Measurements from ENCODE around the gene ATP8A1. TPM values are rescaled to one million over a fixed set of nuclear protein-coding genes. Genes with fewer than 3 reads are reported as not detected.

Gene ATP8A1
- total and polyA plus RNA-seq, 2 of the 4 experiments (the other 2 are of a cell fraction): 0.12 to 0.36 TPM

GRCh38 chr4:42391981-42392380 is 264.9 kb downstream of the ATP8A1 start:
- ATAC-seq (ENCODE audit: low read depth) (no peak), DNase-seq (no peak)
- no peak overlapping the region for H2BK15ac ChIP-seq (ENCODE audit: low read depth, low read length)
- H2AK9ac ChIP-seq (replicated peaks; ENCODE audit: low read depth, low read length, poor library complexity): no peak overlapping the region
- H4K91ac ChIP-seq (ENCODE audit: insufficient read depth, low read depth, low read length): no peak overlapping the region
- H3K56ac ChIP-seq (ENCODE audit: extremely low read depth, insufficient read depth, low read length): no peak overlapping the region
- H3K4ac ChIP-seq (ENCODE audit: low read depth, low read length): no peak overlapping the region
- H3K14ac ChIP-seq (replicated peaks; ENCODE audit: low read depth, low read length): no peak overlapping the region
- no peak overlapping the region for H3K4me3 ChIP-seq (ENCODE audit: insufficient read depth, low read depth, low read length)
- H3K79me1 ChIP-seq (ENCODE audit: low read depth in 1 of 2, low read length in 2 of 2): no peaks in the 10 kb centered on the region; a peak in 1 of 4 replicates
- H2AK5ac ChIP-seq (ENCODE audit: low read depth, low read length): no peak overlapping the region
- no peaks in the 10 kb centered on the region for H3K36me3 ChIP-seq (ENCODE audit: control insufficient read depth, insufficient read depth, low read length)
- intact Hi-C loops (cut with micrococcal nuclease): no loop called here
- no peaks in the 10 kb centered on the region for H3K9me1 ChIP-seq (ENCODE audit: insufficient read depth, low read length)
- WGBS, 2 experiments (ENCODE audit: extremely low coverage in 2 of 2, insufficient read length in 1 of 2): no CpG with 5 or more reads among the region's 5 CpGs
- no peak overlapping the region for H4K5ac ChIP-seq (ENCODE audit: low read depth, low read length)
- ChIA-PET POLR2A (ENCODE audit: unreplicated experiment) (no interaction called here), CTCF (interaction anchor here (0.6 to 1.0 kb wide), 2 partner anchors 21 to 1558 kb away, joined by 3 read pairs; no protein-coding TSS in a partner anchor)
- H3K4me2 ChIP-seq (ENCODE audit: low read depth, low read length): no peak overlapping the region
- dilution Hi-C loops (cut with HindIII; ENCODE audit: low sequenced_read_pairs, unreplicated experiment): no loop called here
- no peak overlapping the region for H3K9ac ChIP-seq (ENCODE audit: low read depth, low read length)
- H2BK120ac ChIP-seq (ENCODE audit: low read depth, low read length): no peak overlapping the region
- no peaks in the 10 kb centered on the region for H4K20me1 ChIP-seq (ENCODE audit: insufficient read depth, low read length)
- peaks cover 2% of the 10 kb centered on the region; the same call in 1 of the 2 replicates for H3K27me3 ChIP-seq (ENCODE audit: control insufficient read depth, insufficient read depth, low read length)
- in situ Hi-C loops (cut with MboI; ENCODE audit: low sequenced_read_pairs): no loop called here
- H3K18ac ChIP-seq (ENCODE audit: low read depth, low read length): no peak overlapping the region; the same call in 1 of the 2 replicates
- no peaks in the 10 kb centered on the region for H3K9me3 ChIP-seq (ENCODE audit: control insufficient read depth, insufficient read depth, low read length)
- H2BK20ac ChIP-seq (ENCODE audit: low read depth, low read length): no peak overlapping the region
- no peak overlapping the region for H4K8ac ChIP-seq (ENCODE audit: low read depth in 2 of 2, low read length in 2 of 2)
- H3K27ac ChIP-seq (ENCODE audit: insufficient read depth, low read length): no peak overlapping the region
- BruUV-seq (replicated peaks): no TSS peak
- H2AFZ ChIP-seq (replicated peaks; ENCODE audit: low read length, poor library complexity): no peak overlapping the region
- TF ChIP-seq ELK1 (IDR thresholded peaks at IDR 0.05; ENCODE audit: borderline replicate concordance, low read depth, low read length) (no peak), RAD21 (IDR thresholded peaks at IDR 0.05; ENCODE audit: low read length) (no peak), SMC3 (IDR thresholded peaks at IDR 0.05; ENCODE audit: low read depth, low read length) (no peak), BHLHE40 (IDR thresholded peaks at IDR 0.05; ENCODE audit: low read depth, low read length) (no peak), RFX5 (IDR thresholded peaks at IDR 0.05; ENCODE audit: low read depth, low read length) (no peak), FOS (IDR thresholded peaks at IDR 0.05; ENCODE audit: low read depth, low read length) (no peak), POLR2A (IDR thresholded peaks at IDR 0.05; ENCODE audit: low read depth, low read length) (no peak), MAZ (IDR thresholded peaks at IDR 0.05; ENCODE audit: borderline replicate concordance, low read depth, low read length) (no peak), MAFK (IDR thresholded peaks at IDR 0.05; ENCODE audit: low read depth, low read length) (no peak), CEBPB (IDR thresholded peaks at IDR 0.05; ENCODE audit: low read depth, low read length) (no peak), CHD1 (IDR thresholded peaks at IDR 0.05; ENCODE audit: low read depth, low read length) (no peak), MXI1 (IDR thresholded peaks at IDR 0.05; ENCODE audit: borderline replicate concordance, low read depth, low read length) (no peak), NFE2L2 (IDR thresholded peaks at IDR 0.05; ENCODE audit: low read depth, low read length) (no peak), CTCF (conservative IDR thresholded peaks at IDR 0.05; ENCODE audit: low read depth, low read length) (no peak), USF2 (IDR thresholded peaks at IDR 0.05; ENCODE audit: low read depth, low read length) (no peak), RCOR1 (IDR thresholded peaks at IDR 0.05; ENCODE audit: insufficient replicate concordance, low read length) (no peak)
- H2BK5ac ChIP-seq (ENCODE audit: low read depth, low read length, poor library complexity, severe bottlenecking): no peak overlapping the region
- H3K23ac ChIP-seq (ENCODE audit: low read depth, low read length): no peak overlapping the region
- H3K4me1 ChIP-seq (ENCODE audit: control insufficient read depth, insufficient read depth, low read length): peaks cover 2% of the 10 kb centered on the region; the same call in 1 of the 2 replicates

All from IMR-90 (cell line).